GM15510 (cell line): Measurements from ENCODE around the gene GSTA1.

Experiments used
- POLR2A ChIP-seq: IDR thresholded peaks from 3 replicates; pipeline ENCODE4 v1.6.1; 2011; ENCODE audit warnings: borderline replicate concordance; ENCODE audit not compliant: insufficient read length; ENCODE audit errors: extremely low read depth

GSTA1 gene

GRCh38 chr6:52741872-52742271 is 61.7 kb downstream of the GSTA1 start:
- no peak for TF ChIP-seq POLR2A
